Activated CD8-positive, alpha-beta memory T cell treated with anti-CD3 and anti-CD28 coated beads for 36 hours (primary cell): ENCODE data around the gene PTCD1. TPM values are rescaled to one million over a fixed set of nuclear protein-coding genes. Genes with fewer than 3 reads are reported as not detected.

ENCODE experiments used
- CTCF ChIA-PET: fragments of 350-600 bp; sonication (Branson Sonifier 250); formaldehyde crosslinking; loops from one replicate; lab custom pipeline; 2021; ENCODE audit warnings: antibody characterized with exemption; lab: Charles Lee
- POLR2A ChIA-PET: fragments of 350-600 bp; sonication (Branson Sonifier 250); formaldehyde crosslinking; loops from one replicate; lab custom pipeline; 2021; ENCODE audit warnings: antibody characterized with exemption; lab: Charles Lee
- total RNA-seq, 2 experiments: library from RNA; stranded (reverse); gene quantifications; one replicate each; pipeline ENCODE4 v1.2.3, GENCODE V29; 2021

Gene PTCD1, protein sequence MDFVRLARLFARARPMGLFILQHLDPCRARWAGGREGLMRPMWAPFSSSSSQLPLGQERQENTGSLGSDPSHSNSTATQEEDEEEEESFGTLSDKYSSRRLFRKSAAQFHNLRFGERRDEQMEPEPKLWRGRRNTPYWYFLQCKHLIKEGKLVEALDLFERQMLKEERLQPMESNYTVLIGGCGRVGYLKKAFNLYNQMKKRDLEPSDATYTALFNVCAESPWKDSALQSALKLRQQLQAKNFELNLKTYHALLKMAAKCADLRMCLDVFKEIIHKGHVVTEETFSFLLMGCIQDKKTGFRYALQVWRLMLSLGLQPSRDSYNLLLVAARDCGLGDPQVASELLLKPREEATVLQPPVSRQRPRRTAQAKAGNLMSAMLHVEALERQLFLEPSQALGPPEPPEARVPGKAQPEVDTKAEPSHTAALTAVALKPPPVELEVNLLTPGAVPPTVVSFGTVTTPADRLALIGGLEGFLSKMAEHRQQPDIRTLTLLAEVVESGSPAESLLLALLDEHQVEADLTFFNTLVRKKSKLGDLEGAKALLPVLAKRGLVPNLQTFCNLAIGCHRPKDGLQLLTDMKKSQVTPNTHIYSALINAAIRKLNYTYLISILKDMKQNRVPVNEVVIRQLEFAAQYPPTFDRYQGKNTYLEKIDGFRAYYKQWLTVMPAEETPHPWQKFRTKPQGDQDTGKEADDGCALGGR
- total RNA-seq = 1 to 10 TPM; 6.0 to 7.0 TPM

DNA sequence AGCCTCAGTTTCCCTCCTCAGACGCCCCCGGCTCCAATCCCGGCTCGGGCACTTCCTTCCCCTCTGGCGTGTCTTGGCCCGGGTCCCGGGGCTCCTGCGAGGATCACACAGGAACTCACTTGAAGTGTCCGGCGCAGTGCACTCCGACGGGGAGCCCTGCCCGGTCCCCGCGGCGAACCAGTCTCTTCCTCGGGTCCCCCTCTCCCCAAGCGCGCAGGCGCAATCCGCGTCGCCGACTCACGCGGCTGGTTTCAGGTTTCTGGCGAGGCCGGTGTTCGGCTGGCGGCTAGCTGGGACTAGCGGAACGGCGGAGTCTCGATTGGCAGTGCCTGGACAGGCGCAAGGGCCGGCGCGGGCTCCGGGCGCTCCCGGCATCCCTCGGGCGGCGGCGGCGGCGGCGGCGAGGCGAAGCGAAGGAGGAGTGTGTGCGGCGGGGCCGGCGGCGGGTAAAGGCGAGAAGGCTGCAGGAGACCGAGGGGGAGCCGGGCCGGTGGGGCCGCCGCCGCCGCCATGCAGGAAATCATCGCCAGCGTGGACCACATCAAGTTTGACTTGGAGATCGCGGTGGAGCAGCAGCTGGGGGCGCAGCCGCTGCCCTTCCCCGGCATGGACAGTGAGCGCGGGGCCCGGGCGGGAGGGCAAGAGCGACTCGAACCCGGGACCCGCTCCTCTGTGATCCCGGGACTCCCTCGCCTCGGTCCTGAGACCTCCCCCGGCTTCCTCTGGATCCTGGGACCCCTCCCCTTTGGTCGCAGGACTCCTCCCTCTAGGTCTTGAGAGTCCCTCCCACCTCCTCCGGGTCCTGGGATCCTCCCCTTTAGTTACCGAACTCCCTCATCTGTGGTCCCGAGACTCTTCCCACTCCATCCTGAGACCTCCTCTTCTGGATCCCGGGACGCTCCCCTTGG lies at the start of gene PTCD1, which contains the start of gene CPSF4:
PTCD1 (minus strand) TSS at position 226 of the 908 bp plus-strand sequence. CDS start 3,556 bp downstream, outside the sequence.
CPSF4 (plus strand) TSS at position 371 of the 908 bp plus-strand sequence; CDS start at position 511, 140 bp downstream.
- ChIA-PET CTCF (interaction anchor here (1.0 kb wide), 1 partner anchor 30 kb away, joined by 3 read pairs; the partner anchor contains the start of genes BUD31 and PDAP1), POLR2A (interaction anchor here (0.6 to 1.3 kb wide), 5 partner anchors 30 to 58 kb away, joined by 3 to 8 read pairs (median 5); partner anchors contain the start of genes BUD31 and PDAP1)

DNA sequence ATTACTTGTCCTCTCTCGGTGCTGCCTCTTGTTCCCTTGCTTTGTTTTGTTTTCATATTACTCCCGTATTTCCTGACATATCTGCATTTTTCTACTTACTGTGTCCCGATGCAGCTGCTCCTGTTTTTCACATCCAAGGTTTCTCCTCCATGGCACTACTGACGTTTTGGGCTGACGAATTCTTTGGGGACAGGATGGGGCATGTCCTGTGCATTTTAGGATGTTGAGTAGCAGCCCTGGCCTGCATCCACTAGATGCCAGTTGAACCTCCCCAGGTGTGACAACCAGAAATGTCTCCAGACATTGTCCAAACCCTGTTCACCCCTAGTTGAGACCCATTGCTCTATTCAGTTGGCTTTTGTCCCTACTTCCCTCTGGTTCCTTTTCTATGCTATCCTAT lies 46.5 kb upstream of the PTCD1 start:
- ChIA-PET CTCF (no interaction called here), POLR2A (no interaction called here)

DNA sequence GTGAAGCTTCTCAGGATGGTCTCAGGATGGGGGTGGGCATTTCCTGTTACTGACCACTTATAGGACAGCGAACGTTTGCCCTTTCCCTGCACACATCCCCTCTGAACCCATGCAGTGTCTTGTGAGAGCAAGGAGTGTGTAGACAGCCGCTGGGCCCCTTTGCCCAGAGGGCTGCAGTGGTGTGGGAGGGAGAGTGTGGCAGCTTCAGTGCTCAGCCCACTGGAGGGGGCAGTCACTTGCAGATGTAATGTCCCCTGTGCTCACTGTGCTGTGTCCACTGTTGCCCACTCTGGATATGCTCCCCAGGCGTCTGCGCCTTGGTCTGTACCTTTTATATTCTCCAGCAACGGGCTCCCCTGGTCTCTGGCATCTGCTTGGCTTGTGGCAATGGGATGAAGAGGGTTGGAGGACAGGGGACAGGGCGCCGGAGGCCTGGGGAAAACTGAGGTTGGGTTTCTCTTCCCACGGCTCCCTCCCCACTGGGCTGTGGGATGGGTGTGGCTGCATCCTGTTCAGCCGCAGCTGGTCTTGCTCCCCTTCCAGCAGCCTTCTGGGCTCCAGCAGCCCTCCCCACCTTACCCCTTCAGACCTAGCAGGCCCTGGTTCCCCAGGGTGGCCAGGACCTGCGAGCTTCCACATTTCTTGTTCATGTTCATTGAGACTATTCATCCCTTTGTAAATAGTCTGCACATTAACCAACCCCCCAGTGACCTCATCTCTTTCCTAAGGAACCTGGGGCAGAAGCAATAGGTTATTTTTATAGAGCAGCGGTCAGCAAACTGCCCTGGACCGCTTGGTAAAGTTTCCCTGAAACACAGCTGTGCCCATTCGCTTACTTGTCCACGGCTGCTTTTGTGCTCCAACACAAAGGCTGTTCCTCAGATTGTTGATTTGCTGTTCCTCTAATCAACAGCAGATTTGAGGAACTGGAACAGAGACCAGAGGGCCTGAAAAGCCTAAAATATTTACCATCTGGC lies 40.2 kb upstream of the PTCD1 start:
- POLR2A ChIA-PET = interaction anchor here (0.5 kb wide), 2 partner anchors 9 to 77 kb away, joined by 3 to 5 read pairs; no protein-coding TSS in a partner anchor

DNA sequence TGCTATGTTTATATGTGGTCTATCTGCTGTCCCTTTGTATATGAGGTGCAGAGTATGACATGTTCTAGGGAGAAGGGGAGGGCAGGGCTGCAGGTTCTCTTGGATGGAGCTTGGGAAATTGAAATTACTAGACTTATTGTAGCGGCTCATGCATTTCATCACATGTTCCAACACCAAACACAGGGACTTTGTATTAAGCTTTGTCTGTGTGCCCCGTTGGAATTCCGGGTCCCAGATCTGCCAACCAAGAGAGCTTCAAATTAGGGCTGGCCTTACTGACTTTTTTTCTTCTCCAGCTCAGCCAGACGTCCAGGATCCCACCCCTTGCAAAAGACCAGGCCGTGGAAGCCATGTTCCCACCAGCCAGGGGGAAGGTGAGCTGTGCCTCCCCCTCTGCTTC lies 37.5 kb upstream of the PTCD1 start:
- CTCF ChIA-PET = interaction anchor here (0.9 kb wide), 1 partner anchor 11 kb away, joined by 3 read pairs; no protein-coding TSS in a partner anchor
- POLR2A ChIA-PET = interaction anchor here (0.6 to 1.1 kb wide), 2 partner anchors 14 to 573 kb away, joined by 3 to 6 read pairs; no protein-coding TSS in a partner anchor

More for the DNA sequence above, 40.2 kb upstream of the PTCD1 start:
- CTCF ChIA-PET = interaction anchor here (1.0 kb wide), 1 partner anchor 25 kb away, joined by 4 read pairs; the partner anchor contains the start of gene ZKSCAN5

DNA sequence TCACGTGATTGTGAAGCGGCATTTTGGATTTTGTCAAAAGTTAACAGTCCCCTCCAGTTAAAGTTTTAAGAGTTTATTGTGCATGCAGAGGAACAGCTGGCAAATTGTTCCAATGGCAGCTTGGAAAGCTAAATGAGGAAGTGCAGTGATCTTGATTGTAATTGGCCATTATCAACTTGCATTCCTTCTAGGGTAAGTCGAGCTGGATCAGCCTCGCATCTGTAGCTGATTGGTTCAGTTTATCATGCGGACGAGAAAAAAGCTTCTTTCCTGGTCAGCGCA lies 34.7 kb upstream of the PTCD1 start:
- POLR2A ChIA-PET = interaction anchor here (0.7 to 1.3 kb wide), 3 partner anchors 13 to 85 kb away, joined by 3 read pairs; partner anchors contain the start of genes ZNF394 and ZNF655

DNA sequence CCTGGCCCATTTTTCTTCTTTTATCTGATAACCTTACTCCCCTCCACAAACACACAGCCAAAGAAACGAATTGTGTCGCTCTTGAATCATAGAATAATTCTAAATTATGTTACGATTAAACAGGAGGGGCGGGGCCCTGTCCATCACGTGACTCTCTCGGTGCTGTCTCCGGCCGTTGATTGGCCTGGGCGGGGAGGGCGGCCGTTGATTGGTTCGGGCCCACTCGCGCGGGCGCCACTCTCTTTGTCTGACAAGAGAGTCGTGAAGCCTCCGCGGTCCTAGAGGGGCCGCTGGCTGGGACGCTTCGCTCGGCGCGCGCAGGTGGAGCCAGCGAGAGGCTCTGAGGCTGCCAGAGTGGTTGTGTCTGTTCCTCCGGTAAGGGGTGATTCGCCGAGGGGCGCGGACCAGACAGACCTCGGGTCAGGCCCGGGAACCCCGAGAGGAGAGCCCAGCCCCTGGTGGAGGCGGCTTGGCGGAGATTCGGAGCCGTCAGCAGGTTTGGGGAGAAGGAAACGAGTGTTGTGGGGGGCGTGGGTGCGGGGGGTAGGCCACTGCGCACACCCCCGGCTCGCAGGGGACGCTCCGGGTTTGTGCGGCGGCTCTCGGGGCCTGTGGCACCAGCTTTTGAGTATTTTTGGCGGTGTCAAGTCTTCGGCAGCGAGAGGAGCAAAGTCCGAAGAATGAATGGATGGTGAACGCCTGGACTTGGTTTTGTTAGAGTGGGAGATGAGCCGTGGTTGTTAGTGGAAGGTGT lies 34.1 kb upstream of the PTCD1 start, which contains the start of gene ZNF789:
ZNF789 (plus strand) TSS at position 330 of the 754 bp plus-strand sequence. CDS start 3,567 bp downstream, outside the sequence.
- CTCF ChIA-PET = interaction anchor here (0.8 kb wide), 1 partner anchor 22 kb away, joined by 3 read pairs; no protein-coding TSS in a partner anchor

More for the DNA sequence above, 34.7 kb upstream of the PTCD1 start:
- CTCF ChIA-PET = no interaction called here

DNA sequence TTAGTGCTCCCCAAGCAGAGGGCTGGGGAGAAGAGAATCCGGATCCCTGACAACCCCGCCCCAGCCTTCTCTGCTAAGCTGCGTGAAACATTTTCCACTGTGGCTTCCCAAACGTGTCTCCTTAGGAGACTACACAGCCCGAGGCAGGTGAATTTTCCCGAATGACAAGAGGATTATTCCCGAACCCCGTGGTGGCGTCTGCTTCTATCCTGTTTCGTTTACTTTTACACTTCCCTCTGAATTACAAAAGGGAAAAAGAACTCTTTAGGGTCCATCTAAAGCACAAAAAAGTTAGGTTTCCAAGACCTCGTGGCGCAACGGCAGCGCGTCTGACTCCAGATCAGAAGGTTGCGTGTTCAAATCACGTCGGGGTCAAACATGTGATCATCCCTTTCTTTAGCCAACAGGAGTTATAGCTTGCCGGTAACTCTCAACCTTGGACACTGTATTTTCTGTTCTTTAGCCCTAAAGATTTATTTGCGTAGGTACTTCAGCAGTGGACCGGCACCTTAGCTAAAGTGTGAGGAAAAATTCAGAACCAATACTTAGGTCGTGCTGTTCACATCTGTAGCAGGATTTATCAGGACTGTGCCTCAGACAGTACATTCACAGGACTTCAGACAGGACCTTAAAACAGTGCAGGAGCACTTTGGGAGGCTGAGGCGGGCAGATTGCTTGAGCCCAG lies 30.9 kb upstream of the PTCD1 start:
- ChIA-PET POLR2A (no interaction called here), CTCF (no interaction called here)

More for the DNA sequence above, 34.1 kb upstream of the PTCD1 start, which contains the start of gene ZNF789:
- POLR2A ChIA-PET = interaction anchor here (0.7 to 1.3 kb wide), 4 partner anchors 13 to 86 kb away, joined by 3 to 5 read pairs (median 3); partner anchors contain the start of genes CPSF4, PTCD1, ZNF394 and ZNF655

DNA sequence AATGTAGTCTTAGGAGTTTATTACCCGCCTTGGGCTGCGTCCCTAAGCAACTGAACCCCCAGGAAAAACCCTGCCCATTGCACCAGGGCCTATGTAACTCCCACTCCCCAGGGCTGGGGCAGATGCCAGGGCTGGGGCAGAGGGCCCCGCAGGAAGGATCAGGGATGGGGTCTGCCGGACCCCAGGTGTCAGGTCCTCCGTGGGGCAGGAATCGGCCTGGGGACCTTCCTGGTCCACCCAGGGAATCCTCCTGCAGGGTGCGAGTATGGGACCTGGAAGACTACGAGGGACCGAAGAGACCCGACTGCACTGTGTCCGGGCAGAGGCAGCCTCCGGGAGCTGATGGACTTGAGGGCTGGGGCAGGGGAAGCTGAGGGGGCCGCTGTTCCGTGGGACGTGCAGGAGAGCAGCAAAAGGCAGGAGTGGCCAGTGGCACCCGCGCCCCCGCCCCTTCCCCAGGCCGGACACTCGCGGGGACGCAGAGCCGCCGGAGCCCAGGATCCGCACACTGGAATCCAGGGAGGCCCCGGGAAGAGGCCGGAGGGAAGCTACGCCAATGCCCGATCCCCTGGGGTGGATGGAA lies 29.8 kb upstream of the PTCD1 start:
- CTCF ChIA-PET = no interaction called here
- POLR2A ChIA-PET = no interaction called here

DNA sequence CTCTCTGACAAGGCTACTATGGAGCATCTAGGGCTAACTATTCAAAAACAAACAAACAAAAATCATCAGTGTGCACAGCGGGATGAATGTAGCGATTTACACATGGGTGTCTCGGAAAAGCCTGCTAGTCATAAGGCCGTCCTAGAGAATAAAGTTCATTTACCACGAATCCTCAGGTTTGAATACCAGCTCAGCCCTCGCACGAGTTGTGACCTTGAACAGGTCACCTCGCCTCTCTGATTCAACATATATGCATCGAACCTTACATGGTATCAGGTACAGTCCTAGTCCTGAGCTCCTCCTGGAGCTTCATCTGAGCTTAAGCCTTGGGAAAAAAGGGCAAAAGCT lies 26.8 kb upstream of the PTCD1 start:
- CTCF ChIA-PET = interaction anchor here (1.0 kb wide), 2 partner anchors 10 to 13 kb away, joined by 3 read pairs; no protein-coding TSS in a partner anchor
- POLR2A ChIA-PET = interaction anchor here (0.7 to 1.0 kb wide), 2 partner anchors 57 to 64 kb away, joined by 3 to 4 read pairs; partner anchors contain the start of genes BUD31 and PDAP1

DNA sequence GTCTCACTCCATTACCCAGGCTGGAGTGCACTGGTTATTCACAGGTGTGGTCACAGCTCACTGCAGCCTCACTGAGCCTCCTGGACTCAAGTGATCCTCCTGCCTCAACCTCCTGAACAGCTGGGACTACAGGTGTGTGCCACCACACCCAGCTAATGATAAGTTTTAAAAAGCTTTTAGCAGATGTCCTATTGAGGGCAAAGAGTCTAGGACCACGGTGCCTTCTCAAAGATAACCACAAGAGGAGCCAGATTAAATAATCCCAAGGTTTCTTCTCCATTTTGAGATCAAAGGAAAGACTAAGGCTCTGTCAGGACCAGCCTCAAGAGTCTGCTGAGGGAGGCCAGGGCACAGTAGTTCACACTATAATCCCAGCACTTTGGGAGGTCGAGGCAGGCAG lies 22.6 kb upstream of the PTCD1 start:
- ChIA-PET POLR2A (no interaction called here), CTCF (no interaction called here)

DNA sequence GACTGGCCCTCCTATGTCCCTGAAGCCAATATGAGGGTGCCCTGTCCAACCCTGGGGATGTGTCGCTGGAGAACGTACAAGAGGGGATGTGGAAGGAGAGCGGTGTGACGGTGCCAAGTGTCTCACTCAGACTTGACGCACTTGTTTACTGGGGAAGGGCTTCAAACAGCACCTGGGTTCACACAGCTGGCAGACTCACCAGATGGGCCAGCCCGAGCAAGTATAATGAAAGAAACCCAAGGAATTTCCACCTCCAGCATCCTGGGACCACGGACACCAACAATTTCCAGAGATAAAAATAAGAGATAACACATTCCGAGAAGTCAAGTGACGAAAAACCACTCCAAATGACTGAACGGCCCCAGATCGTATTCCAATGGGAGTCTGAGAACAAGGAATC lies 22.1 kb upstream of the PTCD1 start:
- POLR2A ChIA-PET = no interaction called here
- CTCF ChIA-PET = no interaction called here

DNA sequence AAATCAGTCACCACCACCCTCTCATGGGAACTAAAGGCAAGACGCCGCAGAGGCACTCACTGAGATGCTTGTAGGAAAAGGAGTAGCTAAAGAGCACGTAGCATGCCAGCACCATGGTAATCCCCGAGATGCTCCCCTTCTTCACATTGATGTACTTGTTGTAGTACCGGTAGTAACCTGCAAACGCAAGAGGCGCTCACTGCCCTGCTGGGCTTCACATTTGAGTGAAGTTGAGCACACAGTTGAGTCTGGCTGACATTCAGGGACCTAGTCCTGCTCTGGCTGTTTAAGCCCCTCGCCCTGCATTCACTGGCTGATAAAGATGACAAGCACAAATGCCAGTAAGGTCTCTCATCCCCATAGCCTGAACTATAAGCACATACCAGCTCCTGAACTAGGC lies 20.5 kb upstream of the PTCD1 start:
- ChIA-PET POLR2A (interaction anchor here (0.6 kb wide), 1 partner anchor 9 kb away, joined by 3 read pairs; no protein-coding TSS in a partner anchor), CTCF (no interaction called here)

DNA sequence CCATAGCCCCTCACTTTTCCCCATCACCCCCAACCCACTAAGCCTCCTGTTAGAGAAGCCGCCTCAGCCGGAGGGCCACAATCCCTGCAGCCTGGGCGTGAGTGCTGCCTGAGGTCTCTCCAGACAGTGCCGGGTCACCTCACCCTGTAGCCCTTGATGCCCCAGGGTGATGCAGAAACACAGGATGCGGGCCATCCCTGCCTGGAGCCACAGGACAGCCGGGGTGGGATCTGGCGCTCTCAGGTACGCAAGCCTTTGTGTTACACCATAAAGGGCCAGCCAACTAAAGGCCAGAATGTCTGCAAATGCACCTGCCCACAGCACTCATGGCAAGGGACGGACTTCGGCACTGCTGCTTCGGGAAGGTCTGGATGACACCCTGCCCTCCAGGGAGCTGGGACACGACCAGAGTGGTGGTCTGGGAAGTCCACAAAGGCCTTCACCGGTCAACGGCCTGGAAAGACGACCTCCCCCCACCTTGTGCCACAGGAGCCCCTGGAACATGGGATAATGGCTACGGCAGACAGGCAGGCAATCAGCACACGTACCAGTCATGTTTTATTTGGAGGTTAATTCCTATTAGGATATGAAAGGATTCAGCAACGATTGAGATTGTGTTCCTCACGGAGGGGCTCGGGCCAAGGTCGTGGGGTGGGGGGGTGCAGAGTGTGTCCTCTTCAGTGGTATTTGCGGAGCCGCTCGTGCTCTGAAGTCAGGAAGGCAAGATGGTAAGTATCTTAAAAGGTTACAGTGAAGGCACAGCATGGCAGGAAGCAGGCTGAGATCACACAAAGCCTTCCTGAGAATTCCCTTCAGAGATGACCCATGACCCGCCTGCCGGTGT lies 19.3 kb upstream of the PTCD1 start:
- ChIA-PET POLR2A (interaction anchor here (1.0 kb wide), 1 partner anchor 8 kb away, joined by 5 read pairs; the partner anchor contains the start of gene ATP5MF), CTCF (no interaction called here)

DNA sequence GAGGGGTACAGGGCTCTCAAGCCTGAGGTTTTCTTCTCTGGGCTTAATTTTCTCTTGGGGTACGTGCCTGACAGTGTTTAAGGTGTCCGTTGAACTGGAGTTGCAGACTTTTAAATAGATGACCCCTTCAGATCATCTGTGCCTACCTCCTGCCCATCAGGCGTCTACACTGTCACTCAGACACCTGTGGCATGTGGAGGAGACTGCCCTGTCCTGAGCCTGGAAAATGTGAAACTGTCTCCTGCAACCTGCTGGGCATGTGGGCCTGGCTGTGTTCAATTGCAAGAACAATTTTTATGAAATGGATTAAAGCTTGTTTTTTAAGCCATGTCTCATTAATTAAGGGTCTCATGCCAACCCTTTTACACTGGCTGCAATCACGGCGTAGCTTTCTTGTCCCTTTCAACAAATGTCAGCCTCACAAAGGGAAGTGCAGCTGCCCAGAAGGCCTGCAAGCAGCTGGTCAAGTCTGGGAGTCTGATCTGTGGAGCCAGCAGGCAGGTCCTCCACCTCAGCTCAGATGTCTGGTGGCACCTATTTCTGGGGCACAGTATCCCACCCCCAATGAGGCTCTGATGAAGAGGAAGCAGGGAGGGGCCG lies 18.6 kb upstream of the PTCD1 start:
- CTCF ChIA-PET = no interaction called here
- POLR2A ChIA-PET = interaction anchor here (1.0 kb wide), 1 partner anchor 9 kb away, joined by 5 read pairs; the partner anchor contains the start of gene ATP5MF
